Measurements from ENCODE around the gene PRUNE2.

DNA sequence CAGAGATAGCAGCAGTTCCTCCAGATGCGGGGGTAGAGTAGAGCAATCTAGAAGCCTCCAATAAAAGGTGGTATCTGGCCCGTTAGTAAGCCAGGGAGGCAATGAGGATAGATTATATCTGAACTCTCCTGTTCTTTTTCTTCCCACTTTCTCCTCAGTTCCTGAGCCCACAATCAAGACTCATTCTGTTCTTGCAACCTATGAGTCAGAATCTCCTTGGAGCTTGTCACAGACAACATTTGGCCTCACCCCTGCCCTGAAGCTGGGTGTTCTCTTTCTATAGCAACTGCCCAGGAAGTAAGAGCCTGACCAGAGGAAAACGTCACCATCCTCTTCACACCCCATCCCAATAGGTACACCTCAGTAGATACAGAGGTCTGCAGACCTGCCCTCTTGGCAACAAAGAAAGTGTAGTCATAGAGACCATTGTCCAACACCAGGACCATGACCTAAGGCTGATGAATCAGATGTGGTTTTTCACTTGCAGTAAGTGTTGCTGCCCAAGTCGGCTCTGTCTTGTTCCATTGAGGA is 218.0 kb downstream of the PRUNE2 start:
- TF ChIP-seq CTCF (IDR thresholded peaks at IDR 0.05; ENCODE audit: low read depth, low read length, poor library complexity, severe bottlenecking): no peak
- TF ChIP-seq EZH2phosphoT487 (IDR thresholded peaks at IDR 0.05; ENCODE audit: borderline replicate concordance, low read length): no peak
